ENCODE data around the gene RPP25. TPM values are rescaled to one million over a fixed set of nuclear protein-coding genes. Genes with fewer than 3 reads are reported as not detected.

Gene RPP25
- total RNA-seq, 2 experiments from 2014 or later, result 0.14 to 0.45 TPM

- intact Hi-C loops (cut with DNase I, micrococcal nuclease), result loop anchor here (1.0 to 10.0 kb wide), 5 partner anchors 29 to 460 kb away; partner anchors contain the start of genes COX5A (in 1 of the 2), CPLX3 (in 1 of the 2), RPP25 (in 1 of the 2) and SIN3A (in 1 of the 2)
These were observed 38.7 kb upstream of the RPP25 start, which contains the start of gene SCAMP5 for GRCh38 chr15:74995182-74995778. Gene SCAMP5 (plus strand): TSS chr15:74995563. CDS start chr15:75011840, 16,277 bp downstream.

DNA sequence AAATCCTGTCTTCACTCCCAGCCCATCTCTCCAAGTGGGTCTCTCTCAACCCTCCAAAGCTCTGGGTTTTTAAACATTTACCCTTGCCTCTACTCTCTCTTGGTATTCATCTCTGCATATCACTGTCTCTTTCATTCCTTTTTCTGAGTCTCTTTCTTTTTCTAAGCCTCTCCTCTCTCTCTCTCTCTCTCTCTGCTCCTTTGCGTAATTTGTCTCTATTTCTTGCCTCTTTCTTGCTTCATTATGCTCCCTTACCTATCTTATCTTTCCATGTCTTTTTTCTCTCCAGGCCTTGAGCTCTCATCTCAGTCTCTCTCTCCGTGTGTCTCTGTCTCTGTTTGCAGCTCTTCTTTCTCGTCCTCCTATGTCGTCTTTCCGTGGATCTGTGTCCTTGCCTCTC, 38.1 kb upstream of the RPP25 start:
- Mint-ChIP-seq H3K27me3 (peaks cover 30% of the 10 kb centered on the region), H3K4me1 (ENCODE audit: low read depth) (peaks cover 22% of the 10 kb centered on the region), H3K9me3 (no peaks in the 10 kb centered on the region), H3K27ac (no peak overlapping the region), H3K4me3 (peak overlapping the region; percentile 93), H3K36me3 (ENCODE audit: low read depth) (no peaks in the 10 kb centered on the region)
- TF ChIP-seq CTCF (IDR thresholded peaks at IDR 0.05), result no peak
- H3K4me3 ChIP-seq (ENCODE audit: low read length), result peak overlapping the region; percentile 75
- ChIA-PET POLR2A (interaction anchor here (0.6 to 2.6 kb wide), 7 partner anchors 29 to 849 kb away, joined by 3 to 20 read pairs (median 6); partner anchors contain the start of genes C15orf39, IMP3, MAN2C1 and PPCDC), CTCF (interaction anchor here (0.9 to 1.3 kb wide), 3 partner anchors 16 to 621 kb away, joined by 3 read pairs; no protein-coding TSS in a partner anchor)
- H3K27ac ChIP-seq (ENCODE audit: low read depth in 1 of 2, low read length in 2 of 2), result no peak overlapping the region
- ATAC-seq (ENCODE audit: poor library complexity) (no peak), DNase-seq (no peak)
- no peaks in the 10 kb centered on the region for H3K9me3 ChIP-seq (ENCODE audit: control insufficient read depth in 1 of 2, insufficient read depth in 1 of 2, low read length in 2 of 2)
- H3K36me3 ChIP-seq (ENCODE audit: insufficient read depth, low read length), result no peaks in the 10 kb centered on the region
- H3K27me3 ChIP-seq (ENCODE audit: control insufficient read depth in 1 of 2, insufficient read depth in 2 of 2, low read length in 2 of 2), result peaks cover 24 to 26% of the 10 kb centered on the region in 2 experiments
- peaks cover 16% of the 10 kb centered on the region for H3K4me1 ChIP-seq (ENCODE audit: insufficient read depth, low read length)
- intact Hi-C loops (cut with DNase I, micrococcal nuclease), result loop anchor here (1.0 to 10.0 kb wide), 5 partner anchors 30 to 460 kb away; partner anchors contain the start of genes COX5A (in 1 of the 2), CPLX3 (in 1 of the 2), RPP25 (in 1 of the 2) and SIN3A (in 1 of the 2)

More at GRCh38 chr15:74995182-74995778, 38.7 kb upstream of the RPP25 start, which contains the start of gene SCAMP5:
- no peak within 1 kb of the TSS for H3K27ac ChIP-seq (ENCODE audit: low read depth in 1 of 2, low read length in 2 of 2)
- Mint-ChIP-seq H3K4me1 (ENCODE audit: low read depth) (peaks cover 22% of the 10 kb centered on the region), H3K4me3 (peak within 1 kb of the TSS; percentile 93), H3K36me3 (ENCODE audit: low read depth) (no peaks in the 10 kb centered on the region), H3K27ac (peak within 1 kb of the TSS; percentile 21), H3K27me3 (peaks cover 28% of the 10 kb centered on the region), H3K9me3 (no peaks in the 10 kb centered on the region)
- peak within 1 kb of the TSS; percentile 75 for H3K4me3 ChIP-seq (ENCODE audit: low read length)
- no peaks in the 10 kb centered on the region for H3K9me3 ChIP-seq (ENCODE audit: control insufficient read depth in 1 of 2, insufficient read depth in 1 of 2, low read length in 2 of 2)
- no peak for TF ChIP-seq CTCF (IDR thresholded peaks at IDR 0.05)
- H3K4me1 ChIP-seq (ENCODE audit: insufficient read depth, low read length), result peaks cover 16% of the 10 kb centered on the region
- H3K27me3 ChIP-seq (ENCODE audit: control insufficient read depth in 1 of 2, insufficient read depth in 2 of 2, low read length in 2 of 2), result peaks cover 24 to 26% of the 10 kb centered on the region in 2 experiments
- DNase-seq (peak; percentile 82 to 96 (median 88)), ATAC-seq (ENCODE audit: poor library complexity) (peak; percentile 99)
- ChIA-PET POLR2A (interaction anchor here (0.6 to 2.6 kb wide), 9 partner anchors 28 to 848 kb away, joined by 3 to 20 read pairs (median 6); partner anchors contain the start of genes C15orf39, CLK3, IMP3 and MAN2C1), CTCF (interaction anchor here (0.9 to 1.3 kb wide), 3 partner anchors 17 to 621 kb away, joined by 3 read pairs; no protein-coding TSS in a partner anchor)
- no peaks in the 10 kb centered on the region for H3K36me3 ChIP-seq (ENCODE audit: insufficient read depth, low read length)

GRCh38 chr15:74994236-74994635, 37.7 kb upstream of the RPP25 start:
- H3K4me3 Mint-ChIP-seq, result peak overlapping the region; percentile 93
- H3K36me3 Mint-ChIP-seq (ENCODE audit: low read depth), result no peaks in the 10 kb centered on the region
- peaks cover 16% of the 10 kb centered on the region for H3K4me1 ChIP-seq (ENCODE audit: insufficient read depth, low read length)
- intact Hi-C loops (cut with DNase I, micrococcal nuclease), result loop anchor here (2.0 to 10.0 kb wide), 3 partner anchors 37 to 461 kb away; partner anchors contain the start of genes CPLX3 (in 1 of the 2), RPP25 (in 1 of the 2) and SIN3A (in 1 of the 2)
- peaks cover 29% of the 10 kb centered on the region for H3K27me3 Mint-ChIP-seq
- peaks cover 24 to 25% of the 10 kb centered on the region in 2 experiments for H3K27me3 ChIP-seq (ENCODE audit: control insufficient read depth in 1 of 2, insufficient read depth in 2 of 2, low read length in 2 of 2)
- ChIA-PET POLR2A (interaction anchor here (1.0 to 2.6 kb wide), 2 partner anchors 29 to 631 kb away, joined by 3 to 20 read pairs; partner anchors contain the start of genes PPCDC and SNUPN), CTCF (no interaction called here)
- peaks cover 22% of the 10 kb centered on the region for H3K4me1 Mint-ChIP-seq (ENCODE audit: low read depth)
- H3K36me3 ChIP-seq (ENCODE audit: insufficient read depth, low read length), result no peaks in the 10 kb centered on the region
- no peak overlapping the region for H3K27ac ChIP-seq (ENCODE audit: low read depth in 1 of 2, low read length in 2 of 2)
- no peak for TF ChIP-seq CTCF (IDR thresholded peaks at IDR 0.05)
- H3K27ac Mint-ChIP-seq, result no peak overlapping the region
- DNase-seq (no peak), ATAC-seq (ENCODE audit: poor library complexity) (no peak)
- H3K4me3 ChIP-seq (ENCODE audit: low read length), result no peak overlapping the region
- H3K9me3 ChIP-seq (ENCODE audit: control insufficient read depth in 1 of 2, insufficient read depth in 1 of 2, low read length in 2 of 2), result no peaks in the 10 kb centered on the region
- no peaks in the 10 kb centered on the region for H3K9me3 Mint-ChIP-seq

Measured in CD4-positive, alpha-beta T cell (primary cell).